Stimulated activated CD8-positive, alpha-beta memory T cell treated with anti-CD3 and anti-CD28 coated beads, Interleukin-15, amount 100 ng/mL, for 48 hours (primary cell): ENCODE measurements around the gene IQUB.
"Not testable (repeated sequence)": the region's sequence is repeated elsewhere in the genome, so short reads cannot be mapped to it uniquely, and the experiment has no call there.

Experiments used
- DNase-seq, 2 donors: peaks; one replicate each; pipeline ENCODE4 v3.0.0-alpha.2; 2020; ENCODE audit warnings: low read depth in 2 of 2

IQUB gene

DNA sequence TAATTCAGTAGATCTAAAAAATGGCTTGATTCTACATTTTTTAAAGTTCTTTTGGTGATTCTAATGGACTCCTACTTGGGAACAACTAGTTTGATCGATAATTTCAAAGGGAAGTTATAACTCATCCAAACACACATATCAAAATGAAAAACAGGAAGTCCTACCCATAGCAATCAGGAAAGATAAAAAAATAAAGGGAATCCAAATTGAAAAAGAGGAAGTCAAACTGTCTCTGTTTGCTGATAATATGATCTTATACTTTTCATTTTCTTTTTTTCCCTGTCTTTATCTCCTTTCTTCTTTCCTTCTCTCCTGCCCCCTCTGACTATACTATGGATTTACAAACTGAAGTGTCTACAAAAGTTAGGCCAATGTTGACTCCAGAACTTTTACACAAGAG is 118.8 kb downstream of the IQUB start:
- no peak for DNase-seq

GRCh38 chr7:123410273-123410904 is 124.0 kb downstream of the IQUB start:
- no peak for DNase-seq

DNA sequence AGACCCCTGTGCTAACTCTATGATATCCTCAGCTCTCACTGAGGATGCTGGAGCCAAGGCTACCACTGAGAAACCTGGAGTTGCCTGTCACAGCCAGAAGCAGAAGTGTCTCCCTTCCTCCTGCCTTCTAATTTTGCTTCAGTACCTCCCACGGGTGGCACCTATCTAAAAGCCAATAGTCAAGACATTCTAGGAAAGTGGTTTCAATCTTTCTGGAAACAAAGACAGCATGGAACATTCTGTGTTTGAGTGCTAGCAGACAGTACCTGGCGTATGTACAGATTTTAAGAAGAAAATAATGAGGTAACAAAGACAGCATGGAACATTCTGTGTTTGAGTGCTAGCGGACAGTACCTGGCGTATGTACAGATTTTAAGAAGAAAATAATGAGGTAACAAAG is 126.4 kb downstream of the IQUB start:
- not testable (repeated sequence) for DNase-seq
